EL (cell line): Measurements from ENCODE around the gene CDC45.
"Not testable (repeated sequence)": the region's sequence is repeated elsewhere in the genome, so short reads cannot be mapped to it uniquely, and the experiment has no call there.

Source experiments
- DNase-seq: peaks from one replicate; pipeline ENCODE4 v3.0.0-alpha.2; 2016

Gene CDC45

DNA sequence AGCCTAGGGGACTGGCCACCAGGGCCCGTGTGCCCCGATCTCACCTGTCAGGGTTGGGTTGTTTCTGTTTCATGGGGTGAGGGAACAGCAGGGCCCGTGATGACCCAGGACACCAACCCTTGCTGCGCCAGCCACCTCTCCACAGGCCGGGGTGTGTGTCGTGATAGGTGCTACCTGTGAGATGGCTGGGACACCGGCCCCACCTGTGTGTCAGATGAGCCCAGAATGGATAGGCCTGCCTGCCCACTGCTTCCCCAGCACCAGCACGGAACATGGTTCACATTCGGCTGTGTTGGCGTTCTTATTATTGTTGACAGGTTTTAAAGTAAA lies 37.4 kb downstream of the CDC45 start:
- no peak for DNase-seq

DNA sequence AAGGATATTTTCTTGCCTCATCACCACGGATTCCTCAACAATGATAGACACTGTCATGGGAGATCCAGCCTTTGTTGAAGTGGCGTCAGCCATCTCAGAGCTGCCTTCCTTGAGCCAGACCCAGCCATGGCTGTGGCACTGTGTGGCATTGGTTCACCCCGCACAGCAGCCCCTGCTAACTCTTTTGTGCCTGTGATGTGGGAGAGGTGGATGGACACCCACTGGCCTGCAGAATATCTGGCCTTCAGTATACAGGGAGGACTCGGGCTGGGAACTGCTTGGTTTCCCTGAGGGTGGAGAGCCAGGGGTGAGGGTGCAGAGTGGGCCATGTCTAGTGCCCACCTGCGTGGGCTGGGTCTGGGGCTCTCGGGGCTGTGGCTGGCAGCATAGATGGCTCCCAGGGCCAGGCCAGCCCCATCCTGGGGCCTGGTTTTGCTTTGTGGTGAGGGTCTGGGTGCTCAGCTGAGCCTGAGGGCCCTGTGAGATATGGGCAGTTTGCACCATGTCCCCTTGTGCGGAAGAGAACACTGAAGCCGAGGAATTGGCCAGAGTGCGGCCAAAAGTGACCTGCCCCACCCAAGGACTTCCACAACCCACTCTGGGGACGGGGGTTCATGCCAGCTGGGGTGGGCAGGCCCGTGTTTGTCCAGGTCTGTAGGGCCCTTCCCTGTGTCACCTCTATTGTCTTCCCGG lies 38.3 kb downstream of the CDC45 start:
- DNase-seq, result no peak

GRCh38 chr22:19518635-19519034 lies 38.9 kb downstream of the CDC45 start:
- DNase-seq, result no peak

GRCh38 chr22:19519041-19519926 lies 39.6 kb downstream of the CDC45 start:
- no peak for DNase-seq

GRCh38 chr22:19520007-19520406 lies 40.3 kb downstream of the CDC45 start:
- DNase-seq, result no peak

DNA sequence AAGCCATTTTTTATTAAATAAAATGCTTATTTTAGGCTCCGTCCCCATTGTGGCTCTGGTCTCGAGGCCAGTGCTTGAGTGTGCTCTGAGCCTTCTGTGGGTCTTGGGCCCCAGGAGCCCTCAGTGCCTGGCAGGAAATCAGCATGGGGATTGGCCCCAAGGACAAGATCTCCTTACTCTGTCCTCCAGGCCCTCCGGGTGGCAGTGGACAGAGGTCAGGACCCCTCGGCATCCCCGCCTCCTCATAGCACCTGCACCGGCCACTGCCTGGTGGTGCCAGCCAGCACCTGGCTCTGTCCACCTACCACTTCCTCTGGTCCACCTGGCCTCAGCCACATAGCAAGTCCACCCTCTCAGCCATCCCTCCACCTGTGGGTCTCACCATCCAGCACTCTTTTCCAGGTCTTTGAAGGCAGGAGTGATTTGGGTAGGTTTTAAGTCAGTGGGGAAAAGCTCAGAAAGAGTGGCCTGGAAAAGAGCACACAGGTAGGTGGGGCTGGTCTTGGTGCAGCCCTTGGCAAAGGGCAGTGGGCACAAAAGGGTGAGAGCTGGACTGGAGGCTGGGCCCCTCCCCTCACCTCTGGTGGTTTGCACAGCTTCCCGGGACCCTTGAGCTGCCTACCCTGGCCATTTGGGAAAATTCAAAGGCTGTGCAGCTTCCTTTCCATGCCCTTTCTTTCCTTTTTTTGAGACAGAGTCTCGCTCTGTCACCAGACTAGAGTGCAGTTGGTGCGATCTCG lies 41.0 kb downstream of the CDC45 start:
- no peak for DNase-seq

DNA sequence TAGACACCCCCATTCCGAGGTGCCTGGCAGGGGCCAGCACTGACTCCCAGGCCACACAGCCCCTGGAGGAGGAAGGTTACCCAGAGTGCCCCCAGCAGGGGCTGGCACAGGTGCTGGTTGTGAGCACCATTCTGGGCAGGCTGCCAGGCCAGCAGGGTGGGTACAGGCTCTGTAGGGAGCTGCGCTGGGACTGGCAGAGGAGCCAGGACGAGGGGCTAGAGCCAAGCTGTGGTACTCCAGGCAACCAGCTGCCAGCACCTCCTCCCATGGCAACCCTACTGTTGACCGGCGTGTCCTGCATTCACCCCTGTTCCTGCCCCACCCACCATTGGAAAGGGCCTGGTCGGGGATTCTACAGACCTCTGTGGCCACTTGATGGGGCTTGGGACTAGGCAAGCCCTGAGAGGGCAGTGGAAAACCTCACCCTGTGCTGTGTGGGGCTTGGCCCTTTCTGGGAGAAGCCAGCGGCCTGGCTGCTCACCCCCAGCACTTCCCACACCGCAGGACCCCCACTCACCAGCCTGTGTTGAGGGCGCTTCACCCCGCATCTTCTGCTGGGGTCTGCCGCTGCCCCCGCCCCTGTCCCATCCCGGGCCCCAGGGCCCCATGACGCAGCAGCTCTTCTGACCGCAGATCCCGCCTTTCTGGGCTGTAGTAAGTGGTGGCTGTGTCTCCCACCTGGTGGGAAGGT lies 42.6 kb downstream of the CDC45 start:
- no peak for DNase-seq

- no peak for DNase-seq
Measured at GRCh38 chr22:19522881-19523239, 43.1 kb downstream of the CDC45 start.

GRCh38 chr22:19523240-19524169 lies 43.8 kb downstream of the CDC45 start:
- DNase-seq, result peak; percentile 50

DNA sequence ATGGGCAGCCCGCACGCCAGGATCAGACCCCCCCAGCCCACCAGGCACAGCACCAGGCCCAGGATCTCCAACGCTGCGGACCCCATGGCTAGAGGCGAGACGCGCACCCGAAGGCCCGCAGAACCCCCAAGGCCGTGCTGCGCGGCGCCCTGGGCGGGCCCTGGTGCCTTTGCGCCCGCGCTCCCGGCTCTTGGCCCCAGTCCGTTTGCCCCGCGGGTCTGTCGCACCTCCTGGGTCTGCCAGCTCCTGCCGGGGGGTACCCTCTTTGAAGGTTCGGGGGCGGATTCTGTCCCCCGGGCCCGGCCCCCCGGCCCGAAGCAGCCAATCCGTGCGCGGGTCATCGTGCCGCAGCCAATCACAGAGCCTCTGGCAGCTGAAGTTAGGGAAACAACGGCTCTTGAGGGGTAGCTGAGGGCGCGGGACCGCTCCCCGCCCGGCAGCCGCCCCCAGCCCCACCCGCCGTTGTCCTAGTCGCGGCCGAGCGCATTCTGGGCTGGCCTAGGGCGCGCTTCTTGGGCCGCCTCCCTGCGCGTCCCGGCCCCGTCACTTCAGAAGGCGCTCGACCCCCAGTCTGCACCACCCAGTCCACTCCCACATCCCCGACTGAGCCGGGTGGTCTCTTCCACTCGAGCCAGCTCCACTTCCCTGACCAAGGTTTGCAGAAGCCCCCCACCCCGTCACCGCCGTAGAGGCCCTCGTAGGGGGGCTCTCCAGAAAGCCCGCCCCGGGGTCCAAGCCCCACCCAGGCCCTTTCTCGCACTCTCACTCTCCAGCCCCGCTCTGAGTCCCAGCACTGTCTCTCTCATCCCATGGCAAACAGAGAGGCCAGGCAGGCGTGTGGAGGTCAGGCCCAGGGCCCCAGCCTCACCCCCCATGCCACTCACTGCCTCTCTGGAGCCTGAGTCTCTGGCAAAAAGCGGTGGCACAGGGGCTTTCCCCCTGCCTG lies 44.7 kb downstream of the CDC45 start, which contains the start of gene CLDN5:
Gene CLDN5, minus strand, starts transcription at position 241 of the 946 bp plus-strand sequence. Its CDS starts 155 bp downstream, at position 86.
- DNase-seq, result peak; percentile 38

GRCh38 chr22:19525116-19525660 lies 45.5 kb downstream of the CDC45 start:
- DNase-seq, result no peak

DNA sequence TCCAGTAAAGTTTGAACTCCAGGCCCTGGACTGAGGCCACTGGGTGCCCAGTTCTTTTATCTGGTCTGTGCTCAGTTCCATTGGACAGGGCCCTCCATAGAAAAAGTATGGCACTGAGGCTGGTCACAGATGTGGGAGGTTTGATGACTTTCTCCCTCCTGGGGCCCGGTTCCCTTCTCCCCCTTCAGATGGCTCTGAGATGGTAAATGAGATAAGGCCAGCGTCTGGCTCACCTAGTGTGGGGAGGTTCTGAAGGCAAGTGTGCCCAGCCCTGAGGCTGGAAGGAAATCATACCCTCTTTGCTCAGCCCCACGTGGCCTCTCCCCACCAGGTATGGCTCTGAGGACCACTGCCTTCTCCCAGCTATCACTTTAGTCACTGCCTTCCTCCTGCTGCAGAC lies 45.9 kb downstream of the CDC45 start:
- no peak for DNase-seq

DNA sequence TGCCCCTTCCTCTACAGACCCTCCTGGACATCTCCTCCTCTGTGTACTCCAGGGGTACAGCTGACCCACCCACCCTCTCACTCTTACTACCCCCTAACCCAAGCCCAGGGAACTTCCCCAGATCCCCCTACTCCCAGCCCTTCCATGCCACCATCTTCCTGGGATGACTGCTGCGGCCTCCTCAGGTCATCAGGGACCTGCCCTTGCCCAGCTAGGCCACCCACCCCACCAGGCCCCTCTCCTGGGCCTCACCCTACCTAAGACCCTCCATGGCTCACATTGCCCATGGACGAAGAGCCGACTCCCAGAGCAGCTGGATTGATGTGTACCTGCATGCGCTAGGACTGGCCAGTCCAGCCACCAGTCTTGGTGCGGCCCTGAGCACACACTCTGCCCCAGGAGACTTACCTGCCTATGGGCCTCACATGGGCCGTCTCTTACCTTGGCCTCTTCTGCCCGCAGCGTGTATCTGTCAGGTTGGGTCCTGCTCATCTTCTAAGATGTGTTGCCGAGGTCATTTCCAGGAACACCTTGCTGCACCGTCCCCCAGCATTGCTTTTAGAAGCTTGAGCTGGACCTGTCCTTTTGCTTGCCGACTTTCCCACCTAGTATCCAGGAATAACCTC lies 46.5 kb downstream of the CDC45 start:
- no peak for DNase-seq

DNA sequence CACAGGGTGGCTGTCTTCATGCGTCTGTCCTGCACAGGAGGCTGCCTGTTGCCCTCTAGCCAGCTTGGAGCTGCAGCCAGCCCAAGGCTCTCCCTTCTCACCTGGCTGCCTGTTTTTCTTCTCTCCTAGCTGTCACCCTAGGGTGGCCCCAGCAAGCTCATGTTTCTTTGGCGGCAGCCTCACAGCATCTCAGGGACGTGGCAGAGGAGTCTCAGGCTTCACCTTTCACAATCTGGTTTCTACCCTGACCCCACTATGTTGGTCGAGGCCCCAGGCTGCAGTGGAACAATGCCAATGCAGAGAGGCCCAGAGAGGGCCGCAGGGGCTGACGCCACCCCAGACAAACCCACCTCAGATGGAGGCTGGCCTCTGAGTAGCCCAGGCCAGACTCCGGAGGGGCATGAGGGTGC lies 47.0 kb downstream of the CDC45 start:
- no peak for DNase-seq

DNA sequence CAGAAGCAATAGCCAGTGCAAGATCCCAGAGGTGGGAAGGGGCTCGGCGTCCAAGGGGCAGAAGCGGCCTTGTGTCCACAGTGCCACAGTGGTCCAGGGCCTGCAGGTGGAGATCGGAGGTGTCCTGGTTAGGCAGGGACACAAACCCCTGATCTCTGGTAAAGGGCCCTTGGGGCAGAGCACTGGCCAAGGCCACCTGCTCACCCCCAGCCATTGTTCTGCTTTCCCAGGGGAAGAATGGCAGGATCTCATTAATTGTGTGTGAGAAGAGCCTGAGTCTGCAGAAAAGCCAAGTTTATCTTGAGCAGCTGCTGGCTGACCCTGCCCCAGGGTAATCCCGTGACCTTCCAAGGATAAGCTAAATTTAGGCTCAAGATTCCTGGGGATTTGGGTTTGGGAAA lies 47.6 kb downstream of the CDC45 start:
- DNase-seq, result no peak

DNA sequence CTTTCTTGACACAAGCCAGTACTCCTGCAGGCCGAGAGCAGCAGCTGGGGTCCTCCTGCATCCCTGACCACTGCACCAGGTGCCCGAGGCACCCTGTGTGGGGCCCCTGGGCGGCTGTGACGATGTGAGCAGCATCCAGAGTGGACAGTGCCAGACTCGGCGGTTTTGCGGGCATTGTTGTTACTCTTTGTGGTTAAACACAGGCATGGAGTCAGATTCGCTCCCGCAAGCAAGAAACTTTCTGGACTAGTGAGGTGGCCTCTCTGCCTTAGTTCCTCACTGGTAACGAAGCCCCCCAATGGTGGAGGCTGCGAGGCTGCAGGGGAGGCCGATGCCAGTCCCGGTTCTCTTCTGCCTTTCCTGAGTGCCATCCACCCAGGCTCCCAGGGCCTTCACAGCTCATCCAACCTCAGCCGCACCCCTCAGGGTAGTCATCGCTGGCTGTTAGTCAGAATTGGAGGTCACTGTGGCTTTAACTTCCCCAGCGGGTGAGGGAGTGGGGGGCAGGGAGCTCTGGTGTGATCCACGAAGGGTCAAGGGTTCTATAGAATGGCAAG lies 48.2 kb downstream of the CDC45 start:
- DNase-seq, result peak; percentile 61

- no peak for DNase-seq
Measured at GRCh38 chr22:19529811-19530210, 50.1 kb downstream of the CDC45 start.

- DNase-seq, result no peak
Measured at GRCh38 chr22:19530751-19531150, 51.0 kb downstream of the CDC45 start.

GRCh38 chr22:19531327-19531726 lies 51.6 kb downstream of the CDC45 start:
- not testable (repeated sequence) for DNase-seq
